ENCODE results near the gene UGT2B17. TPM values are rescaled to one million over a fixed set of nuclear protein-coding genes. Genes with fewer than 3 reads are reported as not detected.

UGT2B17 gene
- total RNA-seq, 1 experiment from 2014 or later = not detected

DNA sequence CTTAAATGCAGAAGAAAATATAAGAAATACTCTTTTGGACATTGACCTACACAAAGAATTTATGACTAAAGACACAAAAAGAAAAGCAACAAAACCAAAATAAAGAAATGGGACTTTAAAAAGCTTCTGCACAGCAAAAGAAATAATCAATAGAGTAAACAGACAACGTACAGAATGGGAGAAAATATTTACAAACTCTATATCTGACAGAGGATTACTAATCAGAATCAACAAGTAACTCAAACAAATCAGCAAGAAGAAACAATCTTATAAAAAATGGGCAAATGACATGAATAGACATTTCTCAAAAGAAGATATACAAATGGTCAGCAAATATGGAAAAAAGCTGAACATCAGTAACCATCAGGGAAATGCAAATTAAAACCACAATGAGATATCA lies 37.6 kb upstream of the UGT2B17 start:
- no peak for TF ChIP-seq TCF7L2 (IDR thresholded peaks at IDR 0.05; ENCODE audit: low read depth, low read length)
- TF ChIP-seq, protein P1, sequence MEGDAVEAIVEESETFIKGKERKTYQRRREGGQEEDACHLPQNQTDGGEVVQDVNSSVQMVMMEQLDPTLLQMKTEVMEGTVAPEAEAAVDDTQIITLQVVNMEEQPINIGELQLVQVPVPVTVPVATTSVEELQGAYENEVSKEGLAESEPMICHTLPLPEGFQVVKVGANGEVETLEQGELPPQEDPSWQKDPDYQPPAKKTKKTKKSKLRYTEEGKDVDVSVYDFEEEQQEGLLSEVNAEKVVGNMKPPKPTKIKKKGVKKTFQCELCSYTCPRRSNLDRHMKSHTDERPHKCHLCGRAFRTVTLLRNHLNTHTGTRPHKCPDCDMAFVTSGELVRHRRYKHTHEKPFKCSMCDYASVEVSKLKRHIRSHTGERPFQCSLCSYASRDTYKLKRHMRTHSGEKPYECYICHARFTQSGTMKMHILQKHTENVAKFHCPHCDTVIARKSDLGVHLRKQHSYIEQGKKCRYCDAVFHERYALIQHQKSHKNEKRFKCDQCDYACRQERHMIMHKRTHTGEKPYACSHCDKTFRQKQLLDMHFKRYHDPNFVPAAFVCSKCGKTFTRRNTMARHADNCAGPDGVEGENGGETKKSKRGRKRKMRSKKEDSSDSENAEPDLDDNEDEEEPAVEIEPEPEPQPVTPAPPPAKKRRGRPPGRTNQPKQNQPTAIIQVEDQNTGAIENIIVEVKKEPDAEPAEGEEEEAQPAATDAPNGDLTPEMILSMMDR (IDR thresholded peaks at IDR 0.05) = no peak
- no peak for TF ChIP-seq SIN3A (IDR thresholded peaks at IDR 0.05; ENCODE audit: borderline replicate concordance, insufficient read depth, low read depth, low read length)
- CTCF ChIA-PET = no interaction called here
- ATAC-seq (no peak), DNase-seq (ENCODE audit: low read depth, low spot score) (no peak)
- Histone ChIP-seq H3K27me3 (ENCODE audit: control insufficient read depth, insufficient read depth, low read length) (no peaks in the 10 kb centered on the region), H3K36me3 (ENCODE audit: control insufficient read depth, insufficient read depth, low read length) (no peaks in the 10 kb centered on the region), H3K4me1 (ENCODE audit: control insufficient read depth, insufficient read depth, low read length) (no peaks in the 10 kb centered on the region), H3K9me3 (ENCODE audit: control insufficient read depth, insufficient read depth, low read depth, low read length) (no peaks in the 10 kb centered on the region), H3K4me3 (ENCODE audit: low read depth in 2 of 2, low read length in 2 of 2) (no peak overlapping the region), H3K27ac (ENCODE audit: low read length) (no peak overlapping the region)
- POLR2A ChIA-PET = no interaction called here
- intact Hi-C loops (cut with micrococcal nuclease; ENCODE audit: unreplicated experiment) = no loop called here
- in situ Hi-C loops (cut with HindIII; ENCODE audit: low pct_unique_long_range_greater_than_20kb, low sequenced_read_pairs) = no loop called here
- no TSS peak for BruUV-seq (replicated peaks)

GRCh38 chr4:68606240-68606639 lies 30.1 kb upstream of the UGT2B17 start:
- intact Hi-C loops (cut with micrococcal nuclease; ENCODE audit: unreplicated experiment) = no loop called here
- no peak for DNase-seq (ENCODE audit: low read depth, low spot score)
- Histone ChIP-seq H3K4me1 (ENCODE audit: control insufficient read depth, insufficient read depth, low read length) (no peaks in the 10 kb centered on the region), H3K27me3 (ENCODE audit: control insufficient read depth, insufficient read depth, low read length) (no peaks in the 10 kb centered on the region), H3K36me3 (ENCODE audit: control insufficient read depth, insufficient read depth, low read length) (no peaks in the 10 kb centered on the region), H3K27ac (ENCODE audit: low read length) (no peak overlapping the region), H3K4me3 (ENCODE audit: low read depth in 2 of 2, low read length in 2 of 2) (no peak overlapping the region), H3K9me3 (ENCODE audit: control insufficient read depth, insufficient read depth, low read depth, low read length) (no peaks in the 10 kb centered on the region)
- in situ Hi-C loops (cut with HindIII; ENCODE audit: low pct_unique_long_range_greater_than_20kb, low sequenced_read_pairs) = no loop called here
- TF ChIP-seq SIN3A (IDR thresholded peaks at IDR 0.05; ENCODE audit: borderline replicate concordance, insufficient read depth, low read depth, low read length) (no peak), TCF7L2 (IDR thresholded peaks at IDR 0.05; ENCODE audit: low read depth, low read length) (no peak), POLR2AphosphoS5 (IDR thresholded peaks at IDR 0.05; ENCODE audit: low read depth, low read length) (no peak)
- TF ChIP-seq, protein P2, sequence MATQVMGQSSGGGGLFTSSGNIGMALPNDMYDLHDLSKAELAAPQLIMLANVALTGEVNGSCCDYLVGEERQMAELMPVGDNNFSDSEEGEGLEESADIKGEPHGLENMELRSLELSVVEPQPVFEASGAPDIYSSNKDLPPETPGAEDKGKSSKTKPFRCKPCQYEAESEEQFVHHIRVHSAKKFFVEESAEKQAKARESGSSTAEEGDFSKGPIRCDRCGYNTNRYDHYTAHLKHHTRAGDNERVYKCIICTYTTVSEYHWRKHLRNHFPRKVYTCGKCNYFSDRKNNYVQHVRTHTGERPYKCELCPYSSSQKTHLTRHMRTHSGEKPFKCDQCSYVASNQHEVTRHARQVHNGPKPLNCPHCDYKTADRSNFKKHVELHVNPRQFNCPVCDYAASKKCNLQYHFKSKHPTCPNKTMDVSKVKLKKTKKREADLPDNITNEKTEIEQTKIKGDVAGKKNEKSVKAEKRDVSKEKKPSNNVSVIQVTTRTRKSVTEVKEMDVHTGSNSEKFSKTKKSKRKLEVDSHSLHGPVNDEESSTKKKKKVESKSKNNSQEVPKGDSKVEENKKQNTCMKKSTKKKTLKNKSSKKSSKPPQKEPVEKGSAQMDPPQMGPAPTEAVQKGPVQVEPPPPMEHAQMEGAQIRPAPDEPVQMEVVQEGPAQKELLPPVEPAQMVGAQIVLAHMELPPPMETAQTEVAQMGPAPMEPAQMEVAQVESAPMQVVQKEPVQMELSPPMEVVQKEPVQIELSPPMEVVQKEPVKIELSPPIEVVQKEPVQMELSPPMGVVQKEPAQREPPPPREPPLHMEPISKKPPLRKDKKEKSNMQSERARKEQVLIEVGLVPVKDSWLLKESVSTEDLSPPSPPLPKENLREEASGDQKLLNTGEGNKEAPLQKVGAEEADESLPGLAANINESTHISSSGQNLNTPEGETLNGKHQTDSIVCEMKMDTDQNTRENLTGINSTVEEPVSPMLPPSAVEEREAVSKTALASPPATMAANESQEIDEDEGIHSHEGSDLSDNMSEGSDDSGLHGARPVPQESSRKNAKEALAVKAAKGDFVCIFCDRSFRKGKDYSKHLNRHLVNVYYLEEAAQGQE (IDR thresholded peaks at IDR 0.05; ENCODE audit: insufficient read depth in 1 of 2, low read depth in 2 of 2, low read length in 1 of 2) = no peak
- no TSS peak for BruUV-seq (replicated peaks)
- ChIA-PET POLR2A (no interaction called here), CTCF (no interaction called here)
- ATAC-seq = no peak

DNA sequence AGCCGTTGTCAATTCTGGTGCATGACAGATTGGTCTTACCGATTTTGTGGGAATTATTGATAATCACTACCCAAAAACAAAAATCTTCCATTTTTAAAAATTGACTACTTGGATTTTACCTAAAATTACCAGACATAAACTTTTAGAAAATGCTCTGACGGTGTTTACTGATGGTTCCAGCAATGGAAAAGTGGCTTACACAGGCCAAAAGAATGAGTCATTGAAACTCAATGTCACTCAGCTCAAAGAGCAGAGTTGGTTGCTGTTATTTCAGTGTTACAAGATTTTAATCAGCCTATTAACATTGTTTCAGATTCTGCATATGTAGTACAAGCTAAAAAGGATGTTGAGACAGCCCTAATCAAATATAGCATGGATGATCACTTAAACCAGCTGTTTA lies 23.0 kb upstream of the UGT2B17 start:
- Histone ChIP-seq H3K9me3 (ENCODE audit: control insufficient read depth, insufficient read depth, low read depth, low read length) (no peaks in the 10 kb centered on the region), H3K27me3 (ENCODE audit: control insufficient read depth, insufficient read depth, low read length) (no peaks in the 10 kb centered on the region), H3K4me1 (ENCODE audit: control insufficient read depth, insufficient read depth, low read length) (no peaks in the 10 kb centered on the region), H3K36me3 (ENCODE audit: control insufficient read depth, insufficient read depth, low read length) (no peaks in the 10 kb centered on the region), H3K27ac (ENCODE audit: low read length) (no peak overlapping the region), H3K4me3 (ENCODE audit: low read depth in 2 of 2, low read length in 2 of 2) (no peak overlapping the region)
- TF ChIP-seq, protein P2 (IDR thresholded peaks at IDR 0.05; ENCODE audit: insufficient read depth in 1 of 2, low read depth in 2 of 2, low read length in 1 of 2) = no peak
- TF ChIP-seq TCF7L2 (IDR thresholded peaks at IDR 0.05; ENCODE audit: low read depth, low read length) = no peak
- no peak for TF ChIP-seq SIN3A (IDR thresholded peaks at IDR 0.05; ENCODE audit: borderline replicate concordance, insufficient read depth, low read depth, low read length)
- TF ChIP-seq, protein P1 (IDR thresholded peaks at IDR 0.05) = no peak
- TF ChIP-seq POLR2AphosphoS5 (IDR thresholded peaks at IDR 0.05; ENCODE audit: low read depth, low read length) = no peak
- in situ Hi-C loops (cut with HindIII; ENCODE audit: low pct_unique_long_range_greater_than_20kb, low sequenced_read_pairs) (no loop called here), intact Hi-C loops (cut with micrococcal nuclease; ENCODE audit: unreplicated experiment) (no loop called here)
- ATAC-seq (no peak), DNase-seq (ENCODE audit: low read depth, low spot score) (no peak)
- POLR2A ChIA-PET = no interaction called here
- CTCF ChIA-PET = no interaction called here
- BruUV-seq (replicated peaks) = no TSS peak

Data from Panc1 (cell line).